Vagina (tissue), 2 donors: ENCODE data around the gene WDR6.

Source experiments
- CTCF ChIP-seq, 3 experiments: fragments of 450-650 bp in 2 of 3; fragments of 200-600 bp in 1 of 3; sonication (generic) in 1 of 3; IDR thresholded peaks; one replicate each; pipeline ENCODE4 v1.5.1; 2017 to 2019; ENCODE audit warnings: antibody characterized with exemption in 3 of 3, mild to moderate bottlenecking in 2 of 3, moderate library complexity in 2 of 3
- POLR2A ChIP-seq, 2 donors: fragments of 450-650 bp; IDR thresholded peaks; one replicate each; pipeline ENCODE4 v1.6.1; 2017; ENCODE audit warnings: antibody characterized with exemption in 2 of 2, mild to moderate bottlenecking in 2 of 2, moderate library complexity in 2 of 2

GRCh38 chr3:48990636-48991469, 16.3 kb upstream of the WDR6 start:
- no peak for TF ChIP-seq CTCF (IDR thresholded peaks at IDR 0.05)
- TF ChIP-seq POLR2A (IDR thresholded peaks at IDR 0.05), result no peak
